ENCODE data around the gene CCDC88C.

DNA sequence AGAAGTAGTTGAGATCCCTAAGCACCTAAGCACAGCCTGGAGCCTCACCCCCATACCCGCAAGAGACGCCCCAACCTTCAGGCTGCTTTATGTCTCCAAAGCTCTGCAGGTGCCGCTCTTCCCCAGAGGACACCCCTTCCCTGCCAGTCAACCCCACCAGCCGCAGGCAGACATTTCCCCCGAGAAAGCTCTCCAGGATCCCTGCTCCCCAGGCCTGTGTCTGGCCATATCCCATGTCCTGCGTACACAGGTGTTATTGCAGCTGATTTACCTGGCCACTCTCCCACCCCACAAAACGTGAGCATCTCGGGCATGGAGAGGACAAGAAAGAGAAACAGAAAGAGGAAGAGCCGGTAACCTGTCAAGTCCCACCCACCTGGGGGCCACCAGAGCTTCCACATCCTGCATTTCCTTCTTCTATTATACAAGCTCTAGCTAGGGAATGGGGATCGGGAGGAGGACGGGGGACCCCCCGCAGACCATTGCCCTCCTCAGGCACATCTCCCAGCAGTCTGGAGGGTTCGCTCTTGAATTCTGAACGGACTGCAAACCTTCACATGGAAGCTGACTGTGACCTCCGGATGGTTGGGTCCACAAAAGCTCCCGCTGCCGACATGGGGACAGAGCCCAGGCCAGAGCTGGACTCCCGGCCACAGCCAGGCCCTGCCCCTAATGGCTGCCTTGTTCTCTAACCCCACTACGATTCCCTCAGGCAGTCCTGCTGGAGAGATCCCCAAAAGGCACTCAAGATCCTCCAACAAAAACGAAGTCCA, 17.6 kb downstream of the CCDC88C start:
- TF ChIP-seq, protein P1, sequence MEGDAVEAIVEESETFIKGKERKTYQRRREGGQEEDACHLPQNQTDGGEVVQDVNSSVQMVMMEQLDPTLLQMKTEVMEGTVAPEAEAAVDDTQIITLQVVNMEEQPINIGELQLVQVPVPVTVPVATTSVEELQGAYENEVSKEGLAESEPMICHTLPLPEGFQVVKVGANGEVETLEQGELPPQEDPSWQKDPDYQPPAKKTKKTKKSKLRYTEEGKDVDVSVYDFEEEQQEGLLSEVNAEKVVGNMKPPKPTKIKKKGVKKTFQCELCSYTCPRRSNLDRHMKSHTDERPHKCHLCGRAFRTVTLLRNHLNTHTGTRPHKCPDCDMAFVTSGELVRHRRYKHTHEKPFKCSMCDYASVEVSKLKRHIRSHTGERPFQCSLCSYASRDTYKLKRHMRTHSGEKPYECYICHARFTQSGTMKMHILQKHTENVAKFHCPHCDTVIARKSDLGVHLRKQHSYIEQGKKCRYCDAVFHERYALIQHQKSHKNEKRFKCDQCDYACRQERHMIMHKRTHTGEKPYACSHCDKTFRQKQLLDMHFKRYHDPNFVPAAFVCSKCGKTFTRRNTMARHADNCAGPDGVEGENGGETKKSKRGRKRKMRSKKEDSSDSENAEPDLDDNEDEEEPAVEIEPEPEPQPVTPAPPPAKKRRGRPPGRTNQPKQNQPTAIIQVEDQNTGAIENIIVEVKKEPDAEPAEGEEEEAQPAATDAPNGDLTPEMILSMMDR (IDR thresholded peaks at IDR 0.05), result no peak
- TF ChIP-seq POLR2A (IDR thresholded peaks at IDR 0.05), result no peak
